Sigmoid colon (tissue), 7 donors: Measurements from ENCODE around the gene ASAP3. TPM values are rescaled to one million over a fixed set of nuclear protein-coding genes. Genes with fewer than 3 reads are reported as not detected.
A peak's percentile ranks its signal among the peaks of the same experiment; 100 is the strongest.

ENCODE experiments used
- DNase-seq: peaks from one replicate; pipeline ENCODE4 v3.0.0-alpha.2; 2019
- H3K27ac ChIP-seq, 4 donors: fragments of 200-600 bp; sonication (generic); one replicate each; pipeline ENCODE4 v1.5.1; 2016 to 2019; ENCODE audit warnings: mild to moderate bottlenecking in 1 of 4
- H3K27me3 ChIP-seq, 3 donors: fragments of 200-600 bp; sonication (generic); one replicate each; pipeline ENCODE4 v1.5.1; 2019; ENCODE audit warnings: mild to moderate bottlenecking in 1 of 3
- H3K36me3 ChIP-seq, 4 donors: fragments of 200-600 bp; sonication (generic); one replicate each; pipeline ENCODE4 v1.5.1; 2016 to 2019
- H3K4me1 ChIP-seq, 4 donors: fragments of 200-600 bp; sonication (generic); one replicate each; pipeline ENCODE4 v1.5.1; 2017 to 2019
- H3K4me3 ChIP-seq, 4 donors: fragments of 200-600 bp; sonication (generic); one replicate each; pipeline ENCODE4 v1.5.1; 2017 to 2019; ENCODE audit warnings: mild to moderate bottlenecking in 2 of 4, moderate library complexity in 1 of 4
- H3K9me3 ChIP-seq, 4 donors: fragments of 200-600 bp in 3 of 4; sonication (generic) in 3 of 4; one replicate each; pipeline versions ENCODE4 v1.5.1 to v1.6.1; 2013 to 2019
- EP300 ChIP-seq, 4 donors: sonication (generic); formaldehyde crosslinking; IDR thresholded peaks; one replicate each; pipeline ENCODE4 v1.6.1; 2017; ENCODE audit warnings: antibody characterized with exemption in 4 of 4
- POLR2A ChIP-seq, 2 donors: fragments of 450-650 bp; IDR thresholded peaks; one replicate each; pipeline ENCODE4 v1.6.1; 2016; ENCODE audit warnings: antibody characterized with exemption in 2 of 2, mild to moderate bottlenecking in 2 of 2, moderate library complexity in 2 of 2
- POLR2AphosphoS5 ChIP-seq, 4 donors: sonication (generic); formaldehyde crosslinking; IDR thresholded peaks; one replicate each; pipeline ENCODE4 v1.6.1; 2017; ENCODE audit warnings: antibody characterized with exemption in 4 of 4
- WGBS, 2 donors: extraction: QIAGEN DNeasy Blood & Tissue Kit; methylation state at CpG; one replicate each; pipeline ENCODE4 v1.1.7; 2013; 5-methylcytosine and 5-hydroxymethylcytosine counted together
- intact Hi-C: fragments of 100-400 bp; cut with DNase I; formaldehyde crosslinking; loops from one replicate; pipeline ENCODE4 v1.15.1; 2023
- polyA plus RNA-seq, 3 donors: library from polyadenylated mRNA; stranded (reverse); fragments of 200-250 nt; gene quantifications; one replicate each; pipeline ENCODE4 v1.2.3, GENCODE V29; 2013
- total RNA-seq, 4 donors: library from RNA; depleted of rRNA; stranded (reverse); fragments of >200 nt; gene quantifications; one replicate each; pipeline ENCODE4 v1.1.0, GENCODE V29; 2016
- TF ChIP-seq, protein P1 (sequence below), 4 experiments: fragments of 450-650 bp in 3 of 4; fragments of 200-600 bp in 1 of 4; IDR thresholded peaks; one replicate each; pipeline ENCODE4 v1.5.1; 2016 to 2019; ENCODE audit warnings: antibody characterized with exemption in 4 of 4, mild to moderate bottlenecking in 3 of 4, moderate library complexity in 2 of 4
- donor health status: healthy with polysubstance abuse.
- donor health status: Bipolar disorder and iron deficiency.
- donor health status: healthy.

Gene ASAP3
- total and polyA plus RNA-seq, 7 donors = 20.6 to 51.0 (median 22.5) TPM

DNA sequence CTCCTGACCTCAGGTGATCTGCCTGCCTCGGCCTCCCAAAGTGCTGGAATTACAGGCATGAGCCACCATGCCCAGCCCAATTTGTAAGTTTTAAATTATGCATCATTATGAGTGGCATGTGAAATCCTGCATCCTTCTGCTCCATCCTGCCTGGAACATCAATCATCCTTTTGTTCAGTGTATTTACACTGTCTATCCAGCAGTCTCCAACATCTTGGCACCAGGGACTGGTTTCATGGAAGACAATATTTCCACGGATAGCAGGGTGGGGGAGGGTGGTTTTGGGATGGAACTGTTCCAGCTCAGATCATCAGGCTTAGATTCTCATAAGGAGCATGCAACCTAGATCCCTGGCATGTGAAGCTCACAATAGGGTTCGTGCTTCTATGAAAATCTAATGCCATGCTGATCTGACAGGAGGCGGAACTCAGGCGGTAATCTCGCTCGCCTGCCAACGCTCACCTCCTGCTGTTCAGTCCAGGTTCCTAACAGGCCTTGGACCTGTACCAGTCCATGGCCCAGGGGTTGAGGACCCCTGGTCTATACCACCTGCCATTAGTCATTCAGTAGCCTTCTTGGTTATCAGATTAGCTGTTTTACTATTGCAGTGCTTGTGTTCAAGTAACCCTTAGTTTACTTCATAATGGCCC is 37.2 kb downstream of the ASAP3 start:
- 88 to 92% methylated on average over 8 of the region's 8 CpGs for WGBS, 2 donors
- no peak overlapping the region for H3K27ac ChIP-seq
- peaks cover 0 to 6% (median 5%) of the 10 kb centered on the region in 4 donors for H3K4me1 ChIP-seq
- TF ChIP-seq EP300 (IDR thresholded peaks at IDR 0.05) (no peak), POLR2A (IDR thresholded peaks at IDR 0.05) (no peak), POLR2AphosphoS5 (IDR thresholded peaks at IDR 0.05) (no peak)
- TF ChIP-seq, protein P1, sequence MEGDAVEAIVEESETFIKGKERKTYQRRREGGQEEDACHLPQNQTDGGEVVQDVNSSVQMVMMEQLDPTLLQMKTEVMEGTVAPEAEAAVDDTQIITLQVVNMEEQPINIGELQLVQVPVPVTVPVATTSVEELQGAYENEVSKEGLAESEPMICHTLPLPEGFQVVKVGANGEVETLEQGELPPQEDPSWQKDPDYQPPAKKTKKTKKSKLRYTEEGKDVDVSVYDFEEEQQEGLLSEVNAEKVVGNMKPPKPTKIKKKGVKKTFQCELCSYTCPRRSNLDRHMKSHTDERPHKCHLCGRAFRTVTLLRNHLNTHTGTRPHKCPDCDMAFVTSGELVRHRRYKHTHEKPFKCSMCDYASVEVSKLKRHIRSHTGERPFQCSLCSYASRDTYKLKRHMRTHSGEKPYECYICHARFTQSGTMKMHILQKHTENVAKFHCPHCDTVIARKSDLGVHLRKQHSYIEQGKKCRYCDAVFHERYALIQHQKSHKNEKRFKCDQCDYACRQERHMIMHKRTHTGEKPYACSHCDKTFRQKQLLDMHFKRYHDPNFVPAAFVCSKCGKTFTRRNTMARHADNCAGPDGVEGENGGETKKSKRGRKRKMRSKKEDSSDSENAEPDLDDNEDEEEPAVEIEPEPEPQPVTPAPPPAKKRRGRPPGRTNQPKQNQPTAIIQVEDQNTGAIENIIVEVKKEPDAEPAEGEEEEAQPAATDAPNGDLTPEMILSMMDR (IDR thresholded peaks at IDR 0.05) = no peak
- intact Hi-C loops = no loop called here
- H3K4me3 ChIP-seq = no peak overlapping the region
- H3K9me3 ChIP-seq = no peaks in the 10 kb centered on the region
- no peaks in the 10 kb centered on the region for H3K27me3 ChIP-seq
- H3K36me3 ChIP-seq = peaks cover 0 to 40% (median 8%) of the 10 kb centered on the region in 4 donors
- no peak for DNase-seq

DNA sequence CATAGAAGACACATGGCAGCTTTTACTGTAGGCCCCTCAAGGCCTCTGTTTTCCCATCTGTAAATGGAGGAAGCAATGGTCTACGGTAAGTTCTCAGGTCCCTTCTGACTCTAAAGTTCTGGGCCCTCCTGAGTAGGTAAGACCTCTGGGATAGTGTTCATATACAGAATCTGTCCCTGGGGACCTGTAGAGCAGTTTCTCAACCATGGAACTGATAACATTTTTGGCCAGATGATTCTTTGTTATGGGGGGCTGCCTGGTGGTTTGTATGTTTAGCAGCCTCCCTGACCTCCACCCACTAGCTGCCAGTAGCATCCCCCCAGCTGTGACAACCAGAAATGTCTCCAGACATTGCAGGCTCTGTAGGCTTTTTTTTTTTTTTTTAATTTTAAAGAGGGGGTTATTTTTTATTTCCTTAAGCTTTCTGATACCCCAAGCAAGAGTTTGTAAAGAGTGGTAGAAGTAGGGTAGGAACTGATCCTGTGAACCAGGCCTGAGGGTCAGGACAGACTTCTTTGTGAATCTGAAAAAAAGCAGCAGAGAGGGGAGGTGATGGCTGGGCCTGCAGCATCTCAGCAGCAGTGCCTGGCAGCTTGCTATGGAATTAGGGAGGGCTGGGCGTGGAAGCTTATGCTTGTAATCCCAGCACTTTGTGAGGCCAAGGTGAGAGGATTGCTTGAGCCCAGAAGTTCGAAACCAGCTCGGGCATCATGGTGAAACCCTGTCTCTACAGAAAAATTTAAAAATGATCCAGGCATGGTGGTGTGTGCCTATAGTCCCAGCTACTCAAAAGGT is 39.2 kb downstream of the ASAP3 start:
- TF ChIP-seq, protein P1 (IDR thresholded peaks at IDR 0.05) = no peak
- H3K4me1 ChIP-seq = no peaks in the 10 kb centered on the region
- peak overlapping the region; percentile 43 to 57 (median 50) for H3K27ac ChIP-seq
- no peaks in the 10 kb centered on the region for H3K27me3 ChIP-seq
- intact Hi-C loops = no loop called here
- DNase-seq = no peak
- no peak overlapping the region for H3K4me3 ChIP-seq
- no peaks in the 10 kb centered on the region for H3K9me3 ChIP-seq
- peaks cover 0 to 38% (median 13%) of the 10 kb centered on the region in 4 donors for H3K36me3 ChIP-seq
- WGBS, 2 donors = 91 to 93% methylated on average over 4 of the region's 4 CpGs

DNA sequence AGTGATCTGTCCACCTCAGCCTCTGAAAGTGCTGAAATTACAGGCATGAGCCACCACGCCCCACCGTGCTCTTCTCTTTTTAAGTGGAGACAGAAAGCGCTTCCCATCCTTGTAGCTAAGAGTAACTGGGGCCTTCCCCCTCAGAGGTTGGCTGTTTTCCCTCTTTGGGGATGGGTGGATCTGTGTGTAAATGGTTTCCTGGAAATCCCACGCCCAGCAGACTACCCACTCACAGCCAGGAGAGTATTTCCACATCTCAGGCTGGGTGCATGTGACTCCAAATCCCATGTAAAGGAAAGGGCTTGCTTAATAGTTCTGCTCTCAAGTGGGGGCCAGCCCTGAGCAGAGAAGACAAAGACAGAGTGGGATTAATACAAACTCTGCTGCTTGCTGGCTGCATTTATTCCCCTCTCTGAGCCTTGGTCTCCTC is 39.9 kb downstream of the ASAP3 start:
- Histone ChIP-seq H3K4me3 (no peak overlapping the region), H3K27me3 (no peaks in the 10 kb centered on the region), H3K27ac (peak overlapping the region; percentile 43 to 57 (median 50)), H3K9me3 (no peaks in the 10 kb centered on the region), H3K4me1 (no peaks in the 10 kb centered on the region), H3K36me3 (peaks cover 0 to 31% (median 11%) of the 10 kb centered on the region in 4 donors)
- peak; percentile 95 for DNase-seq
- TF ChIP-seq, protein P1 (IDR thresholded peaks at IDR 0.05) = no peak
- TF ChIP-seq POLR2AphosphoS5 (IDR thresholded peaks at IDR 0.05) (peak in 3 of 4 donors; percentile 45 to 79 (median 47)), EP300 (IDR thresholded peaks at IDR 0.05) (peak in 1 of 4 donors; percentile 27)
- 69 to 71% methylated on average over 4 of the region's 4 CpGs for WGBS, 2 donors
- intact Hi-C loops = no loop called here

DNA sequence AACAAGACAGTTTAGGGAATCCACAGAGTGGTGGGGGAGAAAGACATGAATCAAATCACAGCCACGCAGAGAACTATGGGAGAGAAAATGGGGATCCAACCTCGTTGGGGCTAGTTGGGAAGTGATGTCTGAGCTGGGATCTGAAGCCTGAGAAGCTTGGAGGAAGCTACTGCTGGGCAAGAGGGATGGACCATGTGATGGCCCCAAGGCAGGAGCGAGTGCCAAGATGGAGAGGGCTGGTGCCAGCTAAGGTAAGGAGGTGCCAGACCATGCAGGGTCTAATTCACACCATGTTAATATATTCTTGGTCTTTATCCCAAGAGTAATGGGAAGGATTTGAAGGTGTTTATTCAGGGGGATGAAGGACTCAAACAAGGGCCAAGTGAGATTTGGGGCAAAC is 41.2 kb downstream of the ASAP3 start:
- H3K4me1 ChIP-seq = no peaks in the 10 kb centered on the region
- no peak for DNase-seq
- H3K27ac ChIP-seq = no peak overlapping the region
- peaks cover 0 to 38% (median 14%) of the 10 kb centered on the region in 4 donors for H3K36me3 ChIP-seq
- intact Hi-C loops = no loop called here
- H3K4me3 ChIP-seq = no peak overlapping the region
- H3K27me3 ChIP-seq = no peaks in the 10 kb centered on the region
- no peaks in the 10 kb centered on the region for H3K9me3 ChIP-seq
- 84 to 86% methylated on average over 3 of the region's 3 CpGs for WGBS, 2 donors
- TF ChIP-seq POLR2AphosphoS5 (IDR thresholded peaks at IDR 0.05) = no peak
- no peak for TF ChIP-seq POLR2A (IDR thresholded peaks at IDR 0.05)
- TF ChIP-seq, protein P1 (IDR thresholded peaks at IDR 0.05) = no peak
- no peak for TF ChIP-seq EP300 (IDR thresholded peaks at IDR 0.05)
